NCI-H748 (cell line): ENCODE measurements around the gene WWP2.

Experiments
- DNase-seq: peaks from one replicate; lab custom pipeline; 2025; ENCODE audit not compliant: unreplicated experiment; lab: John Stamatoyannopoulos, UW

Gene WWP2

DNA sequence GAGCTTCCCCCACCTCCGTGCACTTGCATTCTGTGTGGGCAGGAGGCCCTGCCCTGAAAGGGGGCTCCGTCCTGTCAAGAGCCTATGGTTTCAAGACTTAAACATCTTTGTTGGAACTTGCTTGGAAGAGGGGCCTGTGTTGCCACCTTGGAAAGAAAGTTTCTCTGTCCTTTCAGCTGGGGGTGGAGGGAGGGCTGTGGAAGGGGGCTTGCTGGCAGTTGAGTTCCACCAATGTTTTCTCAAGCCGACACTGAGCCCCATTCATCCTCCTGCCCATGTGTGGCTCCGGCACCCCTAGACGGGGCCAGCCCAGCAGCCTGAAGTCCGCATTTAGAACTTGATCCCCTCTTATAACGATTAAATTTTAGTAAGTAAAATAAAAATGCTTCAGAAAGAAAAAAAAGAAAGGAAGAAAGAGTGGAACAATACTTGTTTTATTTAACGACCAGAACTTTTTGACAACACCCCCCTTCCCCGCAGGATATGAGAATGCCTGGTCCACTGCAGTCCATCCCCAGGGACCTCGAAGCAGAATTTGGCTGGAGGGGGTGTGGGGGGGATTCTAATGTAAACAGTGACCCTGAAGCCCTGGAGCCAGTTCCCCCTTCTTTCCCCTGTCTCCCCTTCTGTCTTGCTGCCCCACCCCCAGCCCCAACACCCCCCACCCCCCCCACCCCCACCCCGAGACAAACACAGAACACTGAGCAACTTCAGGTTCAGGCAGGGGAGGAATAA is 162.1 kb downstream of the WWP2 start:
- no peak for DNase-seq

DNA sequence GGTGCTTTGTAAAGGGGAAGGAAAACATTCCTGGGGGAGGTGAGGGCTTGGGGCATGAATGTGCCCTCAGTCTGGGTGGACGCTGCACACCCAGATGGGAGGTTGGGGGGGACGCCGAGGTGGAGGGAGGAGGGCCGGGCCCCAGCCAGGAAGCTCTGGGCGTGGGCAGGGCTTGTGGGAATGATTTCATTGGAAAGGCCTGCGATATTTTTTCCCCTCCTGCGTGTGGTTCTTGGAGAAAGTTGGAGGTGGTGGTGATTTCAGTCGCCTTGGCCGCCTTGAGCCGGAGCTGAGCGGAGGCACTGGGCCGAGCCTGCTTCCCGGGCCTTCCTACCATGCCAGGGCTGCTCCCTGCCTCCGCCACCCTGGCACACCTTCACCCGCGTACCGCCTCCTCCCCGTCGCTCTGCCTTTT is 162.7 kb downstream of the WWP2 start:
- no peak for DNase-seq

- DNase-seq: no peak
These were observed 163.2 kb downstream of the WWP2 start for GRCh38 chr16:69925311-69925710.

GRCh38 chr16:69926241-69926640 is 164.1 kb downstream of the WWP2 start:
- DNase-seq: no peak

- no peak for DNase-seq
These were observed 165.1 kb downstream of the WWP2 start for GRCh38 chr16:69927056-69927757.

GRCh38 chr16:69928856-69929400 is 166.8 kb downstream of the WWP2 start:
- DNase-seq: no peak

DNA sequence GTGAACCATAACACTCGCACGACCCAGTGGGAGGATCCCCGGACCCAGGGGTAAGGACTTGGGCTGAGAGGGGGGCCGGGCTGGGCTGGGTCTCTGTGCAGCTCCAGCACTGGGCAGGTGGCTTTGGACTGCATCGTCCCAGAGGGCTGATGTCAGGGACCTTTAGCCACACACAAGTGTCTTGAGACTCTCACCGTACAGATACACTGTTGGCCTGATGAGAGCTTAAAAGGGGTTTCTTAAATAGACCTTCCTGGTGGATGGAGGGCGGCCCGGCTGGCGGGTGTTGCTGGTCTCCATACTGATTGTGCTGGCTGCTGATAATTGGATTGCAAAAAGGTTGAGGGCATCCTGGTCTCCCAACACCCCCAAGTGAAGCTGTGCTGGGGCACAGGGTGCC is 167.3 kb downstream of the WWP2 start:
- no peak for DNase-seq

- peak; percentile 40 for DNase-seq
These were observed 168.1 kb downstream of the WWP2 start for GRCh38 chr16:69930117-69930776.

DNA sequence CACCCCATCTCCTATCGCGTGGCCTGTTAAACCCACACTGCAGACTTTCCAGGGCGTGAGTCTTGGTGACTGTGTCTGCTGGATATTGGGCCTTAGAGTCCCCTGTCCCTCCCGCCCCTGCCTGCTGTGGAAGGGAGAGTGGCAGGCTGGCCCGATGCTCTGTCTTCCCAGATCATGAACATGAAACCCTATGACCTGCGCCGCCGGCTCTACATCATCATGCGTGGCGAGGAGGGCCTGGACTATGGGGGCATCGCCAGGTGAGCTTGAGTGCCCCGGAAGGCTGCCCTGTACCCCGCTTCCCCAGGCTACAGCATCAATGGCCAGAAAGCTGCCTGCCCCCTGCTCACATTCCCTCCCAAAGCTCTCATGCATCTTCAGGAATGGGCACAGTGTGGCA is 169.5 kb downstream of the WWP2 start:
- DNase-seq: no peak

DNA sequence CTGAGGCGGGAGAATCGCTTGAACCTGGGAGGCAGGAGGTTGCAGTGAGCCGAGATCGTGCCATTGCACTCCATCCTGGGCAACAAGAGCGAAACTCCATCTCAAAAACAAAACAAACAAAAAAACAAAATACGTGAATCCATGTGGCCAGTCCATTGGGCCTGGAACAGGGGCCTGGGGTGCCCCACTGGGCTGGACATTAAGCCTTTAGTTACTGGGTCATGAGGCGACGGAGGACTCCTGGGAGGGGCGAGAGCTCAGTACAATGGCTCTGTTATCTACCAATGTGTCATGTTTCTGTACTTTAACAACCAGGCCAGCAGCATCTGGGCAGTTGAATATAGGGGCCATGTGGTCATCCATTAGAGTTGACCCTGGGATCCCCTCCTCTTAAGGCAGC is 170.1 kb downstream of the WWP2 start:
- DNase-seq: no peak

DNA sequence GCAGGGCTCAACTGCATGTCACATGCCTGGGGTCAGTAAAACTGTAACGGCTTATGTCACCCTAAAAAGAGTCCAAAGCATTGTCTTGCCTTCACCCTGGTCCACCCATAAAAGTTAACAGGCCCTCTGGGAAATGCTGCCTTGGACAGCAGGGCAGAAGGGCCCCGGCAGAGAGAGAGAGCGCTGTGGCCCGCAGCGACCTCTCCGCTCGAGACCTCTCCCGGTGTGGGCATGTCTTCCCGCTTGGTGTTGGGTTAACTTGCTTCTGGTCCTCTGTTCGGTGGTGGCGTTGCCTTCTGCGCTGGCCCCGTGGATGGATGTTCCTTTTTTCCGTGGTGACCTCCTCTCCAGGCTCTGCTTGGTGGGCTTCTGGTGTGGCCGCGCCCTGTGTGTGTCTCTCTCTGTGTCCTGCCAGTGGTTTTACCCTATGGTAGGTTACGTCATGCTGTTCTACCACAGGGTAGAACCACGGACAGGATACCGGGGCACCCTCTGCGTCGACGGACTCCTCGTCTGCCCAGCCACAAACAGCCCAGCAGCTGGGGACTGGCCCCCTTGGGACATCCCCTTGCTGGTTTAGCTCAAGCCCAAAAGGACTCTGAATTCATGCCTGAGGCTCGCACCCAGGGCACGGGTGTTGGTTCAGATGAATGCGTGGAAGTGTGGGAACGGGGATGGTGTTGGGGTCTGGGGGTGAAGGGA is 170.7 kb downstream of the WWP2 start:
- no peak for DNase-seq

- peak; percentile 24 for DNase-seq
These were observed 171.9 kb downstream of the WWP2 start for GRCh38 chr16:69934044-69934443.

DNA sequence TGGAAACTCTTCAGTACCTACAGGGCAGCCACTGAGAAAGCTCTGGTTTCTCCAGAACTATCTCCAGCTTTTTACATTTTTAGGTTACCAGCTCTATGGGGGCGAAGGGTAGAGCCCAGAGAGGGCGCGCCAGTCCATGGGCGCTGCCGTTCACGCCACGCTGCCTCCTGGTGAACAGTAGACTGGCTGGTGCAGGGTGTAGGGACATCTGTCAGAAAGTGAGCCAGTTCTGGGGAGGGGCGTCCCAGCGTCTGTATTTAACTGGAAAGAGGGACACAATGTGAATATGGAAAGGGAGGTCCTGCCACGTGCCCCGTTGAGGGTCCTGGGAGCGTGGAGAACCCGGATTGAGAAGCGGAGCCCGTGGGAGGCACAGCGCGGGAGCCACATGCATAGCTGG is 172.6 kb downstream of the WWP2 start:
- DNase-seq: no peak

DNA sequence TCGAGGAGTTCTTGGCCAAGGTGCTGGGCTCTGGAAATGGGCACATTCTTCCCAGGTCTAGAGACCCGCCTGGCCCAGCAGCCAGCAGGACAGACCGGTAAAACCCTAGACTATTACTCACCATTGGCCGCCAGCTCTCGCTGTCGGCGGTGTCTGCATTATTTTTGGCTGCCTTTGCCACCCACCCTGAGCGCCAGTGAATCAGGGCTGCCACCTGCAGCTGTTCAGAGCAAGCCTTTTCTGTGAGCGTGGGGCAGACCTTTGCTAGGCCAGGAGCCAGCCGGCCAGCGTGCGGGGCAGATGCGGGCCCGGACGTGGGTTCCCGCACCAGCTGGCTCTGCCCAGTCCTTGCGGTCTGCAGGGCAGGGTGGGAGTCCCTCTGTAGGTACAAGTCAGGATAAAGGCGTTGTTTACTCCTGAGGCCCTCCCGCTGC is 173.2 kb downstream of the WWP2 start:
- no peak for DNase-seq

DNA sequence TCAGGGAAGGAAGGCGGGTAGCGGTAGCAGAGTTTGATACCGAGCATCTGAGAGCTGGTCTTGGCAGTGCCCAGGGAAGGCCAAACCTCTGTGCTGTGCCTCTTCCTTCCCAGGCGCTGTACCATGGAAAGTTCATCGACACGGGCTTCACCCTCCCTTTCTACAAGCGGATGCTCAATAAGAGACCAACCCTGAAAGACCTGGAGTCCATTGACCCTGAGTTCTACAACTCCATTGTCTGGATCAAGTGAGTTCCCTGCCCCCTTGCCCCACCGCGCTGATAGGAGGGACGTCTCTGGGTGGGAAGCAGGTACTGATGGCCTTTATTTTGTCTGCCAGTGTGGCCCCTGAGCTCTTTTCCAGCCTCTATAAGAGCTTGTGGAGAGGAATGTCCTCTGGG is 173.6 kb downstream of the WWP2 start:
- DNase-seq: no peak

DNA sequence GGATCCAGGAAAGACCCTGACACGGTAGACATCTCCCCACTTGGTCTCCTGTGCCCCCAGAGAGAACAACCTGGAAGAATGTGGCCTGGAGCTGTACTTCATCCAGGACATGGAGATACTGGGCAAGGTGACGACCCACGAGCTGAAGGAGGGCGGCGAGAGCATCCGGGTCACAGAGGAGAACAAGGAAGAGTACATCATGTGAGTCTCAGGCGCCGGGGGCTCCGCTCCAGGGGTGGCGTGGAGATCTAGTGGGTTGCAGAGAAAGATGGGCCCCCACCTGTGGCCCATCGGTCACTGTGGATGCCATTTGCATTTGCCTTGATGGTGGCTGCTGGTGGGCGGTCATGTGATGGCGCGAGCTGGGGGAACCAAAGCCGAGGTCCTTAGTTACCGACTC is 174.1 kb downstream of the WWP2 start:
- DNase-seq: no peak

- DNase-seq: no peak
These were observed 174.6 kb downstream of the WWP2 start for GRCh38 chr16:69936751-69937211.

DNA sequence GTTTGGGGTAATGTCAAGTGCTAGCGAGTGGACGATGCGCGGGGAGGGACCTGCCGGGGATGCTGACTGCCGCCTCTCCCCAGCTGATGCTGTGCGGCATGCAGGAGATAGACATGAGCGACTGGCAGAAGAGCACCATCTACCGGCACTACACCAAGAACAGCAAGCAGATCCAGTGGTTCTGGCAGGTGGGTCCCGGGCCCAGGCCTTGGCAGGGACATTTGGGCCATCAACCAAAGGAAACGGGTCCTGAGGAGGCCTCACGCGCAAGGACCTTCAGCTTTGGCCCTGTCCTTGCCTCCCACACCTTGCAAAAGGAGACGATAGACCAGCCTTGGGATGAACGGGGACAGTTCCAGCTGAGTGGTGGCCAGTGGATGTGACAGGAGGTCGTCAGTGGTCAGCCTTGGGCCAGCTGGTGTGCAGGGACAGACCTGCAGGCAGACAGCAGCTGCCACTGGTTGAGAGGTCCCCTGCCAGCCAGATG is 175.4 kb downstream of the WWP2 start:
- no peak for DNase-seq

GRCh38 chr16:69938981-69939820 is 177.1 kb downstream of the WWP2 start:
- no peak for DNase-seq
